HUES48 (cell line): ENCODE measurements around the gene TDP2.
"Not testable (repeated sequence)": the region's sequence is repeated elsewhere in the genome, so short reads cannot be mapped to it uniquely, and the experiment has no call there.

ENCODE experiments used
- H3K27ac ChIP-seq: one replicate; pipeline ENCODE4 v1.7.0; 2013; ENCODE audit warnings: low read depth, low read length, inconsistent platforms
- H3K27me3 ChIP-seq: 2 replicates; pipeline ENCODE4 v1.6.1; 2013; ENCODE audit warnings: mild to moderate bottlenecking, low read length; ENCODE audit not compliant: control insufficient read depth, insufficient read depth
- H3K36me3 ChIP-seq: 2 replicates; pipeline ENCODE4 v1.6.1; 2013; ENCODE audit warnings: low read length; ENCODE audit not compliant: control insufficient read depth, insufficient read depth
- H3K4me1 ChIP-seq: 2 replicates; pipeline ENCODE4 v1.6.1; 2013; ENCODE audit warnings: mild to moderate bottlenecking, low read length; ENCODE audit not compliant: control insufficient read depth, insufficient read depth
- H3K4me3 ChIP-seq: 2 replicates; pipeline ENCODE4 v1.5.1; 2013; ENCODE audit warnings: mild to moderate bottlenecking, low read depth, low read length
- H3K9ac ChIP-seq: 2 replicates; pipeline ENCODE4 v1.6.1; 2013; ENCODE audit warnings: mild to moderate bottlenecking, low read depth, low read length, moderate library complexity
- H3K9me3 ChIP-seq: 2 replicates; pipeline ENCODE4 v1.6.1; 2013; ENCODE audit warnings: low read length; ENCODE audit not compliant: control insufficient read depth, insufficient read depth

Gene TDP2

GRCh38 chr6:24644377-24644776 lies 22.3 kb downstream of the TDP2 start:
- no peak overlapping the region for H3K27ac ChIP-seq
- no peak overlapping the region for H3K4me3 ChIP-seq
- H3K9me3 ChIP-seq: no peaks in the 10 kb centered on the region
- H3K36me3 ChIP-seq: no peaks in the 10 kb centered on the region
- peaks cover 9% of the 10 kb centered on the region for H3K27me3 ChIP-seq
- peaks cover 8% of the 10 kb centered on the region; the same call in 1 of the 2 replicates for H3K4me1 ChIP-seq
- H3K9ac ChIP-seq: no peak overlapping the region

GRCh38 chr6:24643920-24644319 lies 22.8 kb downstream of the TDP2 start:
- no peak overlapping the region for H3K27ac ChIP-seq
- no peak overlapping the region for H3K9ac ChIP-seq
- peaks cover 8% of the 10 kb centered on the region; the same call in 1 of the 2 replicates for H3K4me1 ChIP-seq
- no peaks in the 10 kb centered on the region; the same call in 1 of the 2 replicates for H3K9me3 ChIP-seq
- peaks cover 9% of the 10 kb centered on the region for H3K27me3 ChIP-seq
- no peak overlapping the region for H3K4me3 ChIP-seq
- H3K36me3 ChIP-seq: no peaks in the 10 kb centered on the region

GRCh38 chr6:24642061-24642460 lies 24.6 kb downstream of the TDP2 start:
- Histone ChIP-seq H3K9me3 (no peaks in the 10 kb centered on the region; the same call in 1 of the 2 replicates), H3K9ac (no peak overlapping the region), H3K27ac (no peak overlapping the region), H3K4me3 (no peak overlapping the region), H3K27me3 (peaks cover 9% of the 10 kb centered on the region), H3K36me3 (no peaks in the 10 kb centered on the region), H3K4me1 (peaks cover 8% of the 10 kb centered on the region; the same call in 1 of the 2 replicates)

GRCh38 chr6:24640631-24641030 lies 26.1 kb downstream of the TDP2 start:
- not testable (repeated sequence) for H3K9me3 ChIP-seq, H3K27ac ChIP-seq, H3K4me3 ChIP-seq, H3K36me3 ChIP-seq, H3K27me3 ChIP-seq, H3K9ac ChIP-seq, H3K4me1 ChIP-seq

GRCh38 chr6:24640166-24640565 lies 26.5 kb downstream of the TDP2 start:
- Histone ChIP-seq H3K9me3 (no peaks in the 10 kb centered on the region; the same call in 1 of the 2 replicates), H3K4me3 (no peak overlapping the region), H3K27ac (no peak overlapping the region), H3K4me1 (peaks cover 7% of the 10 kb centered on the region; the same call in 1 of the 2 replicates), H3K9ac (no peak overlapping the region), H3K27me3 (peaks cover 8% of the 10 kb centered on the region), H3K36me3 (no peaks in the 10 kb centered on the region)

GRCh38 chr6:24636681-24637080 lies 30.0 kb downstream of the TDP2 start:
- no peak overlapping the region for H3K9ac ChIP-seq
- no peaks in the 10 kb centered on the region; the same call in 1 of the 2 replicates for H3K9me3 ChIP-seq
- no peak overlapping the region for H3K4me3 ChIP-seq
- H3K27ac ChIP-seq: no peak overlapping the region
- H3K4me1 ChIP-seq: peaks cover 4% of the 10 kb centered on the region; the same call in 1 of the 2 replicates
- H3K36me3 ChIP-seq: no peaks in the 10 kb centered on the region
- no peaks in the 10 kb centered on the region for H3K27me3 ChIP-seq

- H3K9ac ChIP-seq: no peak overlapping the region
- H3K36me3 ChIP-seq: no peaks in the 10 kb centered on the region
- H3K27me3 ChIP-seq: no peaks in the 10 kb centered on the region
- H3K4me1 ChIP-seq: peaks cover 11% of the 10 kb centered on the region; the same call in 1 of the 2 replicates
- H3K9me3 ChIP-seq: no peaks in the 10 kb centered on the region
- no peak overlapping the region for H3K27ac ChIP-seq
- H3K4me3 ChIP-seq: no peak overlapping the region
Observed at GRCh38 chr6:24632573-24632972, 34.1 kb downstream of the TDP2 start.

- H3K27me3 ChIP-seq: no peaks in the 10 kb centered on the region
Observed at GRCh38 chr6:24631671-24632070, 35.0 kb downstream of the TDP2 start.

GRCh38 chr6:24630856-24631505 lies 35.7 kb downstream of the TDP2 start:
- Histone ChIP-seq H3K27ac (no peak overlapping the region), H3K36me3 (no peaks in the 10 kb centered on the region), H3K27me3 (no peaks in the 10 kb centered on the region), H3K4me3 (no peak overlapping the region), H3K9me3 (no peaks in the 10 kb centered on the region), H3K9ac (no peak overlapping the region), H3K4me1 (peaks cover 11% of the 10 kb centered on the region; the same call in 1 of the 2 replicates)

More at GRCh38 chr6:24631671-24632070, 35.0 kb downstream of the TDP2 start:
- no peaks in the 10 kb centered on the region for H3K9me3 ChIP-seq
- no peak overlapping the region for H3K4me3 ChIP-seq
- no peak overlapping the region for H3K9ac ChIP-seq
- H3K36me3 ChIP-seq: no peaks in the 10 kb centered on the region
- peaks cover 11% of the 10 kb centered on the region; the same call in 1 of the 2 replicates for H3K4me1 ChIP-seq
- no peak overlapping the region for H3K27ac ChIP-seq

- Histone ChIP-seq H3K36me3 (no peaks in the 10 kb centered on the region), H3K9me3 (no peaks in the 10 kb centered on the region), H3K27me3 (no peaks in the 10 kb centered on the region), H3K4me3 (no peak overlapping the region), H3K27ac (no peak overlapping the region), H3K4me1 (0 out of 2 replicates have a peak, but pooled peaks cover 4% of the 10 kb centered on the region), H3K9ac (no peak overlapping the region)
Observed at GRCh38 chr6:24621626-24622289, 44.9 kb downstream of the TDP2 start.

GRCh38 chr6:24620637-24621036 lies 46.1 kb downstream of the TDP2 start:
- Histone ChIP-seq H3K27ac (no peak overlapping the region), H3K4me3 (no peak overlapping the region)

More at GRCh38 chr6:24620637-24621036, 46.1 kb downstream of the TDP2 start:
- H3K9ac ChIP-seq: no peak overlapping the region
- 0 out of 2 replicates have a peak, but pooled peaks cover 4% of the 10 kb centered on the region for H3K4me1 ChIP-seq
- H3K9me3 ChIP-seq: no peaks in the 10 kb centered on the region
- H3K27me3 ChIP-seq: no peaks in the 10 kb centered on the region
- no peaks in the 10 kb centered on the region for H3K36me3 ChIP-seq
